ENCODE results near the gene RIC8B.

The RIC8B gene

GRCh38 chr12:106758349-106759110 lies 16.0 kb upstream of the RIC8B start:
- DNase-seq (ENCODE audit: low read depth), result no peak

DNA sequence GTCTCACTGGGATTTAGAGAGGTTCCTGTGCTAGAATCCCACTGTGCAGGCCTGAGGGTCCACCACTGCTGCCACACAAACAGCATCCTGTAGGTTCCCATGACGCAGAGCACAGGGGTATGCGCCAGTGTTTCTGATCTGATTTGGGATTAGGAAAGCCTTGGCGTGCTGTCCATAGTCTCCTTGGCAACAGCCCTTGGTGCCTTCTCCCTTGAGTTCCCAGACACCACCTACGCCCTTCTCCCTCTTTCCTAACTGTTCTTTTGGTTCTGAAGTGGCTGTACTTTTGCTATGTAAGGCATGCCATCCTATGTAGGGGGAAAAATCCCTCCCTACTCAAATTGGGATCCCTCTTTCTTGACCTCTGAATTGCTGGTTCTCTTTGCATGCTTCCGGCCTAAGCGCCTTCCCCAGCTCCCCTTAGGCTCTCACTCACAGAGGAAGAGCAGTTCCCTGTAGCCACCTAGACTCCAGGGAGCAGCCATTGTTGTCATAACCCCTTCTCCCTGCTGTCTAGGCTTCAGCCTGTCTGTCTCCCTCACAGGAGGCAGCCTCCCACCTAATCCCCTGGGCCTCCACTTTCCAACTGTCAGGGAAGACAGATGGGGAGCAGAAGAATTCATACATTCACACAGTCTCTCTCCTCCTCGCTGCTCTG lies 14.8 kb upstream of the RIC8B start:
- DNase-seq (ENCODE audit: low read depth), result no peak

GRCh38 chr12:106760184-106760531 lies 14.3 kb upstream of the RIC8B start:
- no peak for DNase-seq (ENCODE audit: low read depth)

- DNase-seq (ENCODE audit: low read depth), result no peak
These were observed 10.3 kb upstream of the RIC8B start for GRCh38 chr12:106764220-106764619.

DNA sequence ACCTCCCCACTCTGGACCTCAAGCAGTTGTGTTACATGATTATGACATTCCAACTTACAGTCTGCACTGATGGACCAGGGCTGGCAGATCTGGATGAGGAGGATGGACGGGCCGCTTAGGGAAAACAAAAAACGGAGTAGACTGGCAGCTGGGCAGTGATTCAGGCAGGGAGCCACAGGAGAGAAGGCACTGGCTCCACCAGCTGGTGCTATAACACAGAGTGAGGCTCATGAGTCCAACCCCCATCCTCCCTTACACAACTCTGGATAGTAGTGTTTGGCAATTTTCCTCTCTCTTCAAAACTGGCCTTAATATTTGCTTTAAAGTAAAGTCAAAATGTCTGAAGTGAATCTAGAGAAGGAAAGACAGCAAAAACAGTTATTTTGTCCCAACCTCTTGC lies 9.7 kb upstream of the RIC8B start:
- no peak for DNase-seq (ENCODE audit: low read depth)

DNA sequence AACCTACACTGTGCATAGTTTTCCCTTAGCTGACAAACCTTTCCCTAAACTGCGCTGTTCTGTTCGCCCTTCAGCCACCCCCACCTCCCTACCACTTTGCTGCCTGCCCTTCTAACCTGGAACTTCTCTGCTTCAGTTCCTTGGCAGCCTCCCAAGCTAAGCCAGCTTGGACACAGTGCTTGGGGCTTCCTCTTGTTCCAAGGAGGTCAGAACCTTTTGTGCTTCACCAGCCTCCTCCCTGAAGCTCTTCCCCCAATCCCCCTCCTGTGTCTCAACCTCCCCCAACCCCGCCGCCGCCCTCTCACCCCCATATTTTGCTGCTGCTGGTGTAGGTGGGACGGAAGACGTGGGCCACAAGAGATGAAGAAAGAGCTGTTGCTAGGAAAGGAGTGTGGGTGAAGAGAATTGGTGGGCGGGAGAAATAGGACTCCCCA lies 8.1 kb upstream of the RIC8B start:
- DNase-seq (ENCODE audit: low read depth), result no peak

GRCh38 chr12:106767206-106767605 lies 7.3 kb upstream of the RIC8B start:
- no peak for DNase-seq (ENCODE audit: low read depth)

DNA sequence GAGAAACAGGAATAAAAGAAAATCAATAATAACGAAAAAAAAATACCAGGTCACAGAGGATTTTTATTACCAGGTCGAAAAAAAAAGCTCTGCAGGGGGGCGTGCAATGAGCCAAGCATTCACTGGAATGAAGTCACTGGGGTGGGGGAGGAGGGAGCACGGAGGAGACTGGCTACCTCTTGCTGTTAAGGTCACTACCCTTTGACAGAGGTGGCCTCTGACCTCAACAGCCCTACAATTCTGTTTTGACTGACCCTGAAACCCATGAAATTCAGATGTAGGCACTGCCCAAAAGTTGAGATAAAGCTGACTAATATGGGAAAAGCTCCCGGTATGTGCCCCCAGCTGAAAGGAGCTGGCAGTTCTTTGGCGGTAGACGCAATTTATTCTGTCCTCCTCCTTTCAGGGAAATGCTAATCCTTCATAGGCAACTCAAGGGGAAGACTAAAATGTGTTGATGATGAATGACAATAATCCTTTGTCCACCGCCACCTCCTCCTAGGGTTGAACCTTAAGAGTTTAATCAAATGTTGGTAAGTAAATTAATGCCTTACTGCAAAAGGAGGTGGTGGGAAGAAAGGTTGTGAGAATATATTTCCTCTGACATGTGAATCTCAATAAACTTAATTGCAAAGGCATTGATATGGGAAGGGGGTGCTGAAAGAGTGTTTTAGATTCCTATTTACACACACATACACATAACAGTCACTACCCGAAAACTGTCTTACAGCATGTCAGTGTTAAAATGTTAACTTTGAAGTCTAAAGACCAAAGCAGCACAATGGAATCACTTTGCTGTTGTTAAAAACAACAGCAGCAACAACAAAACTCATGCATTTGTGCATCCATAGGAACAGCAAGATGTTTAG lies 6.3 kb upstream of the RIC8B start:
- no peak for DNase-seq (ENCODE audit: low read depth)

- DNase-seq (ENCODE audit: low read depth), result no peak
These were observed 5.4 kb upstream of the RIC8B start for GRCh38 chr12:106769078-106769477.

- DNase-seq (ENCODE audit: low read depth), result no peak
These were observed 4.9 kb upstream of the RIC8B start for GRCh38 chr12:106769546-106769945.

- DNase-seq (ENCODE audit: low read depth), result no peak
These were observed 3.1 kb upstream of the RIC8B start for GRCh38 chr12:106771425-106771824.

- DNase-seq (ENCODE audit: low read depth), result no peak
These were observed 1.0 kb upstream of the RIC8B start for GRCh38 chr12:106773286-106774004.

DNA sequence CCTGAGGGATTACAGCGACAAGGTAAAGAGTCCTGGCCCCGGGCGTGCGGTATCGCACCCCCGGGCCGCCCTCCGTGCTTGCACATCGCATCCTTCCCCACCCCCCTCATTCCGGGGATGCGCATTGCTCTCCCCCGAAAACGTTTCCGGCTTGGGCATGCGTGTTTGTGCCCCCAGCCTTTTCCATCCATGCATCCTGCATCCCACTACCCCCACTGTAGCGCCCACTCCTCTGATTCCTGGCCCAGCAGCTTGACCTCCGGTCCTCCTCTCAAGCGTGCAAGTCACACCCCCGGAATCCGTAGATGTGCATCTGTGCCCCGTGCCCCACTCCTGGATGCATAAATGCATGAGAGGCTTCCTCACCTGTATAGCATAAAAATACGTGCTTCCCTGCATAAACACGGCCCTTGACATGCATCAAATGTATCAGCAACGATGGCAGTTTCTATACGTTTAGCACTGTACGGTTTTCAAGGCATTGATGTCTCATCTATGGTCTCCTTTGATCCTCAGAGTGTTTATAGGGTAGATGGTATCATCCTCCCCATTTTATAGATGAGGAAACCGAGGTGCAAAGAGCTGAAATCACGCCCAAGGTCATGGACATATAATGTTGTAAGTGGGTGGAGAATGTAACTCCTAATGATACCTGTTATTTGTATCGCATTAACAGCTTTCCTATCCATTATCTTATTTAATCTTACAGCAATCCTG lies 484 bp downstream of the RIC8B start:
- DNase-seq (ENCODE audit: low read depth), result no peak

GRCh38 chr12:106776897-106777296 lies 2.4 kb downstream of the RIC8B start:
- no peak for DNase-seq (ENCODE audit: low read depth)

DNA sequence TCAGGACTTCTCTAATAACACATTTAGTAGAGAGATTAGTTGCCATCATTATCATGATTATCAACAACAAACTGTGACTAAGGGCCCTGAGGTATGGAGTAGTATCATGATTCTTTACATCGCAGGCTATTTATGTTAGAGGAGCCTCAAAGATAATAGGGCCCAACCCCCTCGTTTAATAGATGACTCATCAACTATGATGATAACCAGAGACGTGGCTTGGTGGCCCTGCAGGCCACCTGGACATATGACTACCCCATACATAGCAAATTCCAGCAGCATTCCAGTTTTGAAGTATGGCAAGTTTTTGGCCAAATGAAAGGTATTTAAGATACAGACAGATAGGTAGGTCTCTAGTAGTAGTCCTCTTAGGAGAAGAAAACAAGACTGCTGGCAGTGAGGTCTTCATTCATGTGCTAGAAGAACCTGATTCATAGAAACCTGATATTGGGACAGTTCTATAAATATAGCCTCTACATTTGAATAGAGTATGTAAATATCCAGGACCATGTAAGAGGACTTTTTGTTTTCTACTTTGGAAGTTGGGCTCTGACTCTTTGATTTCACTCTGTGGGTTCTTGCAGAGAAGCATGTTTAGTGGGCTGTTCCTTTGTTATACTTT lies 5.6 kb downstream of the RIC8B start:
- DNase-seq (ENCODE audit: low read depth), result no peak

DNA sequence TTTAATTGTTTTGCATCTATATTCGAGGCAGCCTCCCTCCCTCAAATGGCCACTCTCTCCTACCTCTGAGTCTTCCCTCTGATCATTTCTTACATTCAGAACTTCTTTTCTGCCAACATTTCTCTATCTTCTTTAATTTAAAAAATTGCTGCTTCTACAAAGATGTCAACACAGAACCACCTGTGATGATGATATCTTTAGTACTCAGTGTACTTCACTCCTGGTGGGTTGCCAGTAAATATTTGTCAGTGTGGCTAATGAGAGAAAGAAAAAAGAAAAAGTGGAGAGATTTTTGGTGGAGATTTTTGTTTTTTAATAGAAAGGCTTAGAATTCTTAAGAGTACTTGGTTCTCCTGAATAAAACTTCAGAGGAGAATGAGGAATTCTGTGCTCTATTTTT lies 8.1 kb downstream of the RIC8B start:
- DNase-seq (ENCODE audit: low read depth), result no peak

DNA sequence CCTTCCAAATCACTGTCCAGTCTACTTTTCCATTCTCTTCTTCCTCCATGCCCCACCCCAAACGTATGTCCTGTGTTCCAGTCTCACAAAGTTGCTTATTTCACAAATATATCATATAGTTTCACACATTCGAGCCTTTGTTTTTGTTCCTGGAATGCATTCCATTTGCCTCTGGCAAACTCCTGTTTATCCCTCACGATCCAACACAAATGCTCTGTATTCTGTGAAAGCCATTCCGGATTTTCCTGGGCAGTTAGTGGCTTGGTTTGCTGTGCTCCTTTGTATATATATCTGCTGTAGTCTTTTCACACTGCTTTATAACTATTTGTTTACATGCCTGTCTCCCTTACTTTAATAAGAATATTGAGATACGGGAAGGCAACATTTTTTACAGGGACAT lies 9.0 kb downstream of the RIC8B start:
- no peak for DNase-seq (ENCODE audit: low read depth)

GRCh38 chr12:106790020-106790419 lies 15.5 kb downstream of the RIC8B start:
- DNase-seq (ENCODE audit: low read depth), result no peak

DNA sequence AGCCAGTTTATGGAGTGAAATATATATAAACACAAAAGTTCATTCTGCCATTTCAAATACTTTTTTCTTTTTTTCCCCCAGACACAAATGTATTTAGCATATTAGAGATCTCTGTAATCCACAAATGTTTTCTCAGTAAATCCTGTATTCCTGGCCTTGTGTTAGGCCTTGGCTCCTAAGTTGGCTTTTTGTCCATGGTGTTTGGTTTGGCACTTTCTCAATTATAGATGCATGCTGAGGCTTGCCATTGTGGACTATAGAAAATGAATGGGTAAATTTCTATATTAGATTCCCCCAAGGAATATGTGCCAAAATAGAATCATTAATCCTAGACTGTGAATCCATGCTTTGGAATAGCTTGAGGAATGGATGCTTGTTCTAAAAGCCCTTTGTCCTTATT lies 17.0 kb downstream of the RIC8B start:
- no peak for DNase-seq (ENCODE audit: low read depth)

GRCh38 chr12:106794369-106794768 lies 19.9 kb downstream of the RIC8B start:
- DNase-seq (ENCODE audit: low read depth), result no peak

GRCh38 chr12:106801167-106801708 lies 26.8 kb downstream of the RIC8B start:
- no peak for DNase-seq (ENCODE audit: low read depth)

Measured in stimulated activated CD8-positive, alpha-beta memory T cell treated with anti-CD3 and anti-CD28 coated beads, Interleukin-15, amount 100 ng/mL, for 24 hours (primary cell).